Natural killer cell (primary cell): Measurements from ENCODE around the gene C14orf132. TPM values are rescaled to one million over a fixed set of nuclear protein-coding genes. Genes with fewer than 3 reads are reported as not detected.

ENCODE experiments used
- ATAC-seq, 3 donors: fragments of 150-1000 bp in 2 of 3; fragments of 200-7000 bp in 1 of 3; cut with Tn5 transposase; 1 replicate in 1 of 3; 2 replicates in 2 of 3; pipeline ENCODE4 v1.10.0; 2021; ENCODE audit warnings: mild to moderate bottlenecking in 2 of 3, moderate library complexity in 2 of 3
- DNase-seq, 2 donors: peaks; one replicate each; pipeline versions ENCODE4 v3.0.0 to v3.0.0-alpha.2; 2013 to 2021; ENCODE audit warnings: mixed read lengths in 1 of 2
- H3K27ac ChIP-seq: one replicate; pipeline ENCODE4 v1.5.1; 2013; ENCODE audit warnings: mild to moderate bottlenecking, low read length
- H3K27me3 ChIP-seq: one replicate; pipeline ENCODE4 v1.6.1; 2013; ENCODE audit warnings: low read length; ENCODE audit not compliant: control insufficient read depth, insufficient read depth
- H3K36me3 ChIP-seq: one replicate; pipeline ENCODE4 v1.6.1; 2013; ENCODE audit warnings: low read length; ENCODE audit not compliant: control insufficient read depth, insufficient read depth
- H3K4me1 ChIP-seq: one replicate; pipeline ENCODE4 v1.6.1; 2013; ENCODE audit warnings: low read length; ENCODE audit not compliant: control insufficient read depth, insufficient read depth
- H3K4me3 ChIP-seq: one replicate; pipeline ENCODE4 v1.5.1; 2013; ENCODE audit warnings: low read length
- H3K9me3 ChIP-seq: one replicate; pipeline ENCODE4 v1.6.1; 2013; ENCODE audit warnings: low read length; ENCODE audit not compliant: control insufficient read depth, insufficient read depth
- H3K27ac Mint-ChIP-seq, 2 donors: one replicate each; pipeline ENCODE4 v1.8.0; 2022; ENCODE audit warnings: mild to moderate bottlenecking in 2 of 2, mixed read lengths in 2 of 2, moderate library complexity in 1 of 2
- H3K27me3 Mint-ChIP-seq, 2 donors: one replicate each; pipeline ENCODE4 v1.8.0; 2022; ENCODE audit warnings: low read depth in 2 of 2, mixed read lengths in 2 of 2
- H3K36me3 Mint-ChIP-seq: one replicate; pipeline ENCODE4 v1.8.0; 2022; ENCODE audit warnings: mixed read lengths
- H3K4me1 Mint-ChIP-seq, 2 donors: one replicate each; pipeline ENCODE4 v1.8.0; 2022; ENCODE audit warnings: mixed read lengths in 2 of 2
- H3K4me3 Mint-ChIP-seq: one replicate; pipeline ENCODE4 v1.8.0; 2022; ENCODE audit warnings: mild to moderate bottlenecking, moderate library complexity, mixed read lengths
- H3K9me3 Mint-ChIP-seq, 2 donors: one replicate each; pipeline ENCODE4 v1.8.0; 2022; ENCODE audit warnings: mixed read lengths in 2 of 2
- WGBS: methylation state at CpG from one replicate; pipeline ENCODE4 v1.1.7; 2013; ENCODE audit warnings: missing lambda C conversion rate; ENCODE audit not compliant: insufficient coverage; 5-methylcytosine and 5-hydroxymethylcytosine counted together
- intact Hi-C: fragments of 100-400 bp; cut with micrococcal nuclease; formaldehyde crosslinking; loops from one replicate; pipeline ENCODE4 v1.14.2; 2022
- total RNA-seq, 4 donors: library from RNA; stranded (reverse); fragments of 120-200 nt in 1 of 4; gene quantifications; one replicate each; pipeline versions ENCODE4 v1.2.3 to v1.2.4, GENCODE V29; 2013 to 2022
- TF ChIP-seq, protein P1 (sequence below): fragments of 200-600 bp; IDR thresholded peaks from one replicate; pipeline ENCODE4 v1.8.0; 2022; ENCODE audit warnings: antibody characterized with exemption

C14orf132 gene
- total RNA-seq, 3 donors from 2014 or later (not counting 1 experiment from before 2014, with no cell fraction given): 0.07 to 0.23 TPM; not detected in 1

DNA sequence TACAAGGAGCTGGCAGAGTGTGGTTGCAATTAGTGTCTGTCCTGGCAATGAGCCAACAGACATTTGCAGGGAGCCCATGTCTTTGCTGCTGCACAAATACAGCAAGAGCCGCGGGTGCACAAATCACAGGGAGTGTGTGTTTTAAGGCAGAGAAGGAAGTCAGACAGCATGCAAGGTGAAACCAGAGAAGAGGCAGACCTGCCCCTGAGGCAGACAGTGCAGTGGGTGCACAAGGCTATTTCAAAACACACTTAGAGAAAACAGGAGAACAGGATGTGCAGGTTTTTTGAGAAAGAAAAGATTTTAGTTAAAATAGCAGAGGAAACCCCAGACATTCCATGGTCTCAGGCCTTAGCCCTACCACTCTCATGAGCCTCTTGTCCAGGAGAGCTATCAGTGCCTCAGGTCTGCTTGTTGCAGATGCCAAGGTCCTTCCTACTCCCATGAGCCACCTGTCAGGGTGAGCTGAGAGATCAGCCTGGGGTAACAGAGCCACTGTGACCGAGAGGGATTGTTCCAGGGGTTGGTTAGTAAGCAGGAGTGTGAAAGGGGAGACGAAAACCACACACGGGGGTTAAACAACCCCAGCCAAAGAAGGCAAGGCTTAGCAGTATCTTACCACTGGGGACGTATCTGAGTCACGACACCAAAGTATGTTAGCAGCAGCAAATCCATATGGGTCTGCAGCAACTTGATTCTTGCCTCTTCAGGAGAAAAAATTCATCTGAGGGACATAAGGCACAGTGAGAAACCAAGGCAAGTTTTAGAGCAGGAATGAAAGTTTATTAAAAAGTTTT, 78.1 kb downstream of the C14orf132 start:
- intact Hi-C loops: no loop called here
- H3K36me3 Mint-ChIP-seq: peaks cover 5% of the 10 kb centered on the region
- Histone ChIP-seq H3K4me1 (no peaks in the 10 kb centered on the region), H3K36me3 (no peaks in the 10 kb centered on the region), H3K4me3 (no peak overlapping the region), H3K27ac (no peak overlapping the region), H3K9me3 (no peaks in the 10 kb centered on the region), H3K27me3 (no peaks in the 10 kb centered on the region)
- H3K27ac Mint-ChIP-seq: no peak overlapping the region
- H3K9me3 Mint-ChIP-seq: no peaks in the 10 kb centered on the region
- TF ChIP-seq, protein P1, sequence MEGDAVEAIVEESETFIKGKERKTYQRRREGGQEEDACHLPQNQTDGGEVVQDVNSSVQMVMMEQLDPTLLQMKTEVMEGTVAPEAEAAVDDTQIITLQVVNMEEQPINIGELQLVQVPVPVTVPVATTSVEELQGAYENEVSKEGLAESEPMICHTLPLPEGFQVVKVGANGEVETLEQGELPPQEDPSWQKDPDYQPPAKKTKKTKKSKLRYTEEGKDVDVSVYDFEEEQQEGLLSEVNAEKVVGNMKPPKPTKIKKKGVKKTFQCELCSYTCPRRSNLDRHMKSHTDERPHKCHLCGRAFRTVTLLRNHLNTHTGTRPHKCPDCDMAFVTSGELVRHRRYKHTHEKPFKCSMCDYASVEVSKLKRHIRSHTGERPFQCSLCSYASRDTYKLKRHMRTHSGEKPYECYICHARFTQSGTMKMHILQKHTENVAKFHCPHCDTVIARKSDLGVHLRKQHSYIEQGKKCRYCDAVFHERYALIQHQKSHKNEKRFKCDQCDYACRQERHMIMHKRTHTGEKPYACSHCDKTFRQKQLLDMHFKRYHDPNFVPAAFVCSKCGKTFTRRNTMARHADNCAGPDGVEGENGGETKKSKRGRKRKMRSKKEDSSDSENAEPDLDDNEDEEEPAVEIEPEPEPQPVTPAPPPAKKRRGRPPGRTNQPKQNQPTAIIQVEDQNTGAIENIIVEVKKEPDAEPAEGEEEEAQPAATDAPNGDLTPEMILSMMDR: no peak
- DNase-seq (peak in 1 of 2 donors; percentile 61), ATAC-seq (no peak)
- H3K4me1 Mint-ChIP-seq: no peaks in the 10 kb centered on the region
- no peak overlapping the region for H3K4me3 Mint-ChIP-seq
- H3K27me3 Mint-ChIP-seq: peaks cover 7 to 42% of the 10 kb centered on the region in 2 donors
- 85% methylated on average over 7 of the region's 7 CpGs for whole genome bisulfite sequencing

DNA sequence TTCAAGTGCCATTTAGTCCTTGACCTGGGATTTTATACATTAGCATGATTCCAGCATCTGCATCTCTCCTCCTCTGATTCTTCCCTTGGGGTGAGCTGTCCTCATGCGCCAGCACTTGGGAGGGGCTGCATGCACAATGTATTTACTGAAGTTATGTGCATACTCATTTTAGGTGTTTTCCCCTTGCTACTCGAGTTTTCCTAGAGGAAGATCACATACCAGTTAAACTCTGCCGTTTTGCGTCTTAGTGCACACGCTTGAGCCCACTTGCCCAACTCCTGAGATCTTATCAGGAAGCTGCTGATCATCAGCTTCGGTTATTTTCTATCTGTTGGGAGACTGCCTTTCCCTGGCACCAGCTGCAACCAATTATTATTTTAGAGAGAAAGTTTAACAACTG, 78.8 kb downstream of the C14orf132 start:
- Mint-ChIP-seq H3K4me1 (no peaks in the 10 kb centered on the region), H3K9me3 (no peaks in the 10 kb centered on the region), H3K36me3 (peaks cover 5% of the 10 kb centered on the region), H3K27ac (no peak overlapping the region), H3K27me3 (peaks cover 7 to 42% of the 10 kb centered on the region in 2 donors), H3K4me3 (no peak overlapping the region)
- no peaks in the 10 kb centered on the region for H3K4me1 ChIP-seq
- H3K27ac ChIP-seq: no peak overlapping the region
- no peaks in the 10 kb centered on the region for H3K36me3 ChIP-seq
- intact Hi-C loops: no loop called here
- TF ChIP-seq, protein P1: no peak
- H3K4me3 ChIP-seq: no peak overlapping the region
- H3K9me3 ChIP-seq: no peaks in the 10 kb centered on the region
- DNase-seq (no peak), ATAC-seq (no peak)
- WGBS: 86% methylated on average over 6 of the region's 6 CpGs
- H3K27me3 ChIP-seq: no peaks in the 10 kb centered on the region

DNA sequence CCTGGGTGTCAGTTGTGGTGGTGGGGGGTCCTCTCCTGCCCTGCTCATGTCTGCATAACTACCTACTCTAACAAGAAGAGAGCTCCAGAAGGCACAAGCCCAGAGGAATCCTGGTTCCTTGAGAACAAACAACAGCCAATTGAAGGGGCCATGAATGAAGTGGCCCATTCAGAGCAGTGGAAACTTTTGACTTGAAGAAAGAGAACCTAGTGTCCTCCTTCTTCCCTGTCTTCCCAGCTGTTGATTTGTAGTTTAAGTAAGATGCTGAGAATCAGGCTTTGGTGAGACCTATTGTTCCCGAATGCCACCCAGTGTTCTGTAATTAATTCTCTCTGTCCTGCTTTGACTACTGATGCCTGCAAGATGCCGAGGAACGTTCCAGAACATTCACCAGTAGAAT, 79.2 kb downstream of the C14orf132 start:
- Mint-ChIP-seq H3K27me3 (peaks cover 7 to 42% of the 10 kb centered on the region in 2 donors), H3K4me1 (peaks cover 0 to 3% of the 10 kb centered on the region in 2 donors), H3K36me3 (peaks cover 5% of the 10 kb centered on the region), H3K27ac (no peak overlapping the region), H3K4me3 (no peak overlapping the region), H3K9me3 (no peaks in the 10 kb centered on the region)
- H3K27ac ChIP-seq: no peak overlapping the region
- H3K27me3 ChIP-seq: no peaks in the 10 kb centered on the region
- intact Hi-C loops: no loop called here
- ATAC-seq (no peak), DNase-seq (no peak)
- TF ChIP-seq, protein P1: no peak
- 83% methylated on average over 3 of the region's 3 CpGs for WGBS
- no peaks in the 10 kb centered on the region for H3K9me3 ChIP-seq
- H3K36me3 ChIP-seq: no peaks in the 10 kb centered on the region
- H3K4me3 ChIP-seq: no peak overlapping the region
- H3K4me1 ChIP-seq: no peaks in the 10 kb centered on the region
